ENCODE results near the gene TNFRSF21.
"Not testable (repeated sequence)": the region's sequence is repeated elsewhere in the genome, so short reads cannot be mapped to it uniquely, and the experiment has no call there.

Gene TNFRSF21, protein sequence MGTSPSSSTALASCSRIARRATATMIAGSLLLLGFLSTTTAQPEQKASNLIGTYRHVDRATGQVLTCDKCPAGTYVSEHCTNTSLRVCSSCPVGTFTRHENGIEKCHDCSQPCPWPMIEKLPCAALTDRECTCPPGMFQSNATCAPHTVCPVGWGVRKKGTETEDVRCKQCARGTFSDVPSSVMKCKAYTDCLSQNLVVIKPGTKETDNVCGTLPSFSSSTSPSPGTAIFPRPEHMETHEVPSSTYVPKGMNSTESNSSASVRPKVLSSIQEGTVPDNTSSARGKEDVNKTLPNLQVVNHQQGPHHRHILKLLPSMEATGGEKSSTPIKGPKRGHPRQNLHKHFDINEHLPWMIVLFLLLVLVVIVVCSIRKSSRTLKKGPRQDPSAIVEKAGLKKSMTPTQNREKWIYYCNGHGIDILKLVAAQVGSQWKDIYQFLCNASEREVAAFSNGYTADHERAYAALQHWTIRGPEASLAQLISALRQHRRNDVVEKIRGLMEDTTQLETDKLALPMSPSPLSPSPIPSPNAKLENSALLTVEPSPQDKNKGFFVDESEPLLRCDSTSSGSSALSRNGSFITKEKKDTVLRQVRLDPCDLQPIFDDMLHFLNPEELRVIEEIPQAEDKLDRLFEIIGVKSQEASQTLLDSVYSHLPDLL

DNA sequence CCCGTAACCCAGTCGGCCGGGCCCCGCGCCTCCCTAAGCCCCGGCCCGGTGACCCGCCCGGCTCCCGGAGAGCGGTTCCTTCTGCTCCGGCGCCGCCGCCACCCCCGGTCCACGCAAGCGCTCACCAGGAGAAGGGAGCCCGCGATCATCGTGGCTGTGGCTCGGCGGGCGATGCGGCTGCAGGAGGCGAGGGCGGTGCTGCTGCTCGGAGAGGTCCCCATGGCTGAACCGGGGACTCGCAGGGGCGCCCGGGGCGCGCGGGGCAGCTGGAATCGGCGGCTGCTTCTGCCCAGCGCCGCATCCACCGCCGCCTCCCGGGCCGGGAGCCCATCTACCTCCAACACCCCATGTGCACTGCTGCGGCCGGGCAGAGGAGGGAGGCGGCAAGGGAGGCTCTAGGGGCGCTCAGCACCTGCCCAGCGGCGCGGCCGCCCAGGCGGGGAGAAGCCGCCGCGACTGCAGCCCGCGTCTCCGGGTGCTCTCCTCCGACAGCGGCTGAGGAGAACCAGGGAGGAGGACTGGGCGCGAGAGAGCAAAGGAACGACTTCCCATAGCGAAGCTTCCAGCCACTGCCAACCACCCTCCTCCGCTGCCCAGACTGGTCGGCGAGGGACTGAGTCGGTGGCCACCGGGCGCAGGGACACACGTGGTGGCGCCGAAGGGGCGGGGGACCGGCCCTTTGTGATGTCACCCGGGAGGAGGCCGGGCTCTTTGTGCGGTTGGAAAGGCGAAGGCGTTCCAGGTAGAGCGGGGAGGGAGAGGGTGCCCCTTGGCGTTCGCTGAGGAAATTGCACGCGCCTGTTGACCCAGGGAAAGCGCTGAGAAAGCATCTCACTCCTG is at the start of gene TNFRSF21:
Gene TNFRSF21, minus strand, starts transcription at position 615 of the 840 bp plus-strand sequence. Its CDS starts 394 bp downstream, at position 221.
- DNase-seq: peak; percentile 89

DNA sequence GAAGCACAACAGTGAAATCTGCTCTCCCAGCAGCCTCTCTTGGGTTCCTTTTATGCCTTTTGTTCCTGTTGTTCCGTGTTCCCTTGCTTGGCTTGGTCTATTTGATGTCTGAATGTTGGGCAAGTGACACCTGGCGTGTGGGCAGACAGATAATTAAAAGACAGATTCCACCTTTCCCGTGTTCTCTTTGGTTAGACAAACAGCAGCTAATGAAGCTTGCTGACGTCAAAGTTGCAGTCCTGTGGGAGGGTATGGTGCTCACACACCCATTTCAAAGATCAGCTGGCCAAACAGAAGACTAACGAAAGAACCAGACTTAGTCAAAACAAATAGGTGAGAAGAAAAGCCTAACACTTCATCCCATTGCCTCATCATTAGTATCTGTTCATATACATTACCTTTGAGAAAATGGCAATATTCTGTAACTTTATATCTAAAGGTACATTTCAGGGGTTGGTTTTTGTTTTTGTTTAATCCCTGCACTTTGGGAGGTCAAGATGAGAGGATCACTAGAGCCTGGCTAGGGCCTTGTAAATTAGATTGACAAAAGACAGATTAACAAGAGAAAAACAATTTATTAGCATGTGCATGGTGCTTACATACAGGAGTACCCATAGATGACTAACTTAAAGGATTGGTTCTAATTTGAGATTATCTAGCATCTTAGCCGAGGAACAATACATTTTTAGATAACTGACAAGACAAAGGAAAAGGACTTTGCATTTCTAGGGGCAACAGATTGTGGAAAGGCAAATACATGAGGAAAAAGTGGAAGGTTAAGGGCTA is 48.9 kb upstream of the TNFRSF21 start:
- no peak for DNase-seq

DNA sequence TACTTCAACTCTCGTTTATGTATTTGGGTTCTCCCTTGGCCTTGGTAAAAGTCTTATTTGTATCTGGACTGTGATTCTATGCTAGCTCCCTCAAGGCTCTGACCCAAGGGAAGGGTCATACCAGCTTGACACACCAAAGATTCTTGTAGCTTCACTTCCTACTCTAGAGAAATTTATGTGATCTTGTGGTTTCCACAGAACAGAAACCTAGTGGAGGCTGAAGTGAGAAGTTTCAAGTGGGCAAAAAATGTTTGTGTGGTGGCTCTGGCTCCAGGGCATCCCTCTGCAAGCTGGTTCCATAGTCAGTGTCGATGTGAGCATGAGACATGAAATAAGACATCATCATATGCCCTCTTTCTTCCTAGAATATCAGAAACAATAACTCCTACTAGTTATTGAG is 48.1 kb upstream of the TNFRSF21 start:
- DNase-seq: no peak

DNA sequence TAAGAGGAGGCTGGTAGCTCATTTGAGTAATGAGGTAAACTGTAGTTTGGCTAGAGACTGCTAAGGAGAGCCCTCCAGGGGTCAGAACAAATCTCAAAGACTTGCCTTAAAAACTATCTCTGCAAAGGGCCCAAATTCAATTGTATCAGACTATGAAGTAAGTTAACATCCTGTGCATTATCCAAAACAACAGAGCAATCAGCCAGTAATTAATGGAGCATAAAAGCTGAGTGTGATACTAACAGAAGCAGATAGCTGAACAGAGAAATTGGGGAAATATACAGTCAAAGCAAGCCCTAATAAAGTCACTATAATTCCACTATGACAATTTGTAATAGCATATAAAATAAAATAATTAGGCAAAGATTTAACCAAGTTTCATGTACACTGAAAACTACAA is 45.8 kb upstream of the TNFRSF21 start:
- DNase-seq: no peak

DNA sequence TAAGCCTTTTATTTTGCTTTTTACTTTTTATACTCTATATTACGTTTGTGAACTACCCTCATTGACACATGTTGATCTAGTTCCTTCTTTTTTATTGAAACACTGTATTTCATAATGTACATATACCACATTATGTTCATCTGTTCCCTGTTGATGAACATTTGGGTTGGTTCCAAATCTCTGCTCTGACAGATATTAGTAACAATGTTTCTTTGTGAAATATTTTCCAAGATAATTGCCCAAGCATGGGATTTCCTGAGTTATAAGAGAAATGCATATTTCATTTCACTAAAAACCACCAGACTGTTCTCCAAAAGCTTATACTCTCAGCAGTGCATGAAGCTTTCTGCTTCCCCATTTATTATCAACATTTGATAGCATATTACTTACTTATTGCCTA is 44.2 kb upstream of the TNFRSF21 start:
- DNase-seq: no peak

DNA sequence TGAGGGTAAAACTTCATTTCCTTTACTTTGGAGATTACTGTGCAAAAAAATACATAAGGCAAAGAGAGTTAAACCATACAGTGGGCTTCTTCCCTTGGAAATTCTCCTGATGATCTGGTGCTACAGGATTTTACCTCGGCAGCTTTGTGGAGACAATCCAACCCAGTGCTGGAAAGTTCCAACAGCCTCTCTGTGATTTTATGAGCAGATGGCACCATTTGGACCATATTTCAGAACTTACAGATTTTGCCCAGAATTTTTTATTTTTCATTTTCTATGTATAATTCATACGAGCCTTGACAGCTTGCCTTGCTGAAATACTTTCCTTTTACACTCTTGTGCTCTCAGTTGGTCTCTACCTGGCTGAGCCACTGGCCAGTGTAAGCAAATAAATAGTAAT is 43.3 kb upstream of the TNFRSF21 start:
- no peak for DNase-seq

DNA sequence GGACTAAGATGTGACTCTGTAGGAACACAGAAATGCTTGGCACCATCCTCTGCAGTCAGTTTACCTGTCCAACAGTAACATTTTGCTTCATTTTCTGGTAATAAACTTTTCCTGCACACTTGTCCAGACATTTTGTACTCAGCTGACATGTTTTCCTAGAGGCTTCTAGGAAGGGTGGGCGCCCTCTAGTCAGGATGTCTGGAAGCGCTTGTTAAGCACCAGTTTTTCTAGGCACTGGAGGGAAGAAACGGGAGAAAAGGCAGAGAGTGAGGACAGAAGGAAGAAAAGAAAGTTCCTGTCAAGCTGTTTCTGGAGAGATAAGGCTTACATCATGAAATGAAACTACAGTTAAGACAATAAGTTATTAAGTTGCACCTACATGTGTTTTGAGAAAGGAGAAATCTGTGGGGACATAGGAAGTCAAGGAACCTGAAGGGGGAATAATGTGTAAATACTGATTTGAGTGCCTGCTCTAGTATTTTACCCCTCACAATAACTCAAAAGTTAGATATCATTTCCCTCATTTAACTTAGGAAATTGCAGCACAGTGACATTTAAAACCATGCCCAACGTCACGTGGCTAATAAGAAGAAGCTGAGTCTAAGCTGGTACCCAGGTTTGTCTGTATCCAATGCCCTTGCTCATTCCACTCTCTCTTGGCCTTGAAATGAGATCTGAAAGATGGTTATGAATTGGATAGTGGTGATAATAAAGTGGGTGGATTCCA is 42.7 kb upstream of the TNFRSF21 start:
- no peak for DNase-seq

DNA sequence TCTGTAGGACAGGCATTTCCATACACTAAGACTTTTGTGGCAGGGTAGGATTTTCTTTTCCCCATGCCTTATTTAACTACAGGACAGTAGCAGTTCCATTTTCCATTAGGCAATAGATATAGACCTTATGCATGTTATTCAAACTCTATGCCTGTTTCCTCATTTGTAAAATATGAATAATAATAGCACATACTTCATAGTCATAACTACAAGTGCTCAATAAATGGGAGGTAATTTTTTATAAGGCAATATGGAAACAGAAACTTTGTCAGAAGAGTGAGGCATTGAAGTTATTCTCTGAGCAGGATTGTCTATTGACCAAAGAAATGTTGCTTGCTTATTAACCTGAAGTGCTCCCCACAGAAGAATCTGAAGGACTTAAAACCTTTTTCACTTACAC is 41.9 kb upstream of the TNFRSF21 start:
- DNase-seq: no peak

DNA sequence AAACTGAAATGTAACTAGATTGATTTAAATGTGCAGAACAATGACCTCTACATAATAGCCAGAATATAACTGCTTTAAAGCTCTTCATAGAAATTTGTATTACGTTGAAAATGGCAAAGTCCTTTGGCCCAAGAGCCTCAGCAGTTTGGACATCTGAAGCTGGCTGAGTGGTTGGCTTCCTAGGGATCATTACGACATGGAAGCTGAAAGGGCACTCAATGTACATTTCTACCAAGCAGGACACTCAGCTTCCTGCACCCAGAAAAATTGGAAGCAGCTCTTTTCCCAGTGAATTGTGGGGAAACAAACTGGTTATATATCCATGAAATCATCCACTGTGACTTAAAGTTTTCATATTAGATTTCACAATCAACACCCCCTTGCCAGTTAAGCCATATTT is 40.2 kb upstream of the TNFRSF21 start:
- DNase-seq: no peak

DNA sequence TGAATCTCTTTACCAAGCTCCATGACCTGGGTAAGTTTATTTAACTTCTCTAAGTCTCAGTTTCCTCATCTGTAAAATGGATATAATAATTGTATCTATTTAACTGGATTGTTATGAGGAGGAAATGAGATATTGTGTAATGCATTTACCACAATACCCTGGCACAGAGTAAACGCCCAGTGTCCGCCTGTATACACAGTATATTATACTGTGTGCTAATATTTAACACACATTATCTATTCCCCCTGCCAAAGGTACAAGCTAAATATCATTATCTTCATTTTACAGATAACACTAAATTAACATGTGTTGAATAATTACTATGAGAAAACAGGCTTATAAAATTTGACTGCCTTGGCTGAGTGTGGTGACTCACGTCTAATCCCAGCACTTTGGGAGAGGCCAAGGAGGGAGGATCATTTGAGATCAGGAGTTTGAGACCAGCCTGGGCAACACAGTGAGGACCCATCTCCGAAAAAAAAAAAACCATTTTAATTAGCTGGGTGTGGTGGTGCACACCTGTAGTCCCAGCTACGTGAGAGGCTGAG is 38.7 kb upstream of the TNFRSF21 start:
- no peak for DNase-seq

DNA sequence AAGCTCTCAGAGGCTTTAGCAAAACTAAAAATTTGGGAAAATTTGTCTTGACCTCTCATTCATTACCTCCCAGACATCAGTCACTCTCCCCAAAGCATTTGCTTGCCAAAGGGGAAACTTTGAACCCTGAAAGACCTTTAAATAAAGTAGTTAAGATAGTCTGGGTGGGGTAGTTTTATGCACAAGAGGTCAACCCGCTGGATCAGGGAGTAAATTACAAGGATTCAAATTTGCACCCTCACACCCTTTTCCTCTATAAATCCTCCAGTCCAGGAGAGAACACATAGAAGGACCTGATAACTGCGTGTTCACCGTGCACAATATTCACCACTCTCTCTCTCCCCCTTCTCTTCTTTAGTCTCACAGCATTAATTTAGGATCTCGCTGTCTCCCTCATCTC is 36.1 kb upstream of the TNFRSF21 start:
- DNase-seq: no peak

DNA sequence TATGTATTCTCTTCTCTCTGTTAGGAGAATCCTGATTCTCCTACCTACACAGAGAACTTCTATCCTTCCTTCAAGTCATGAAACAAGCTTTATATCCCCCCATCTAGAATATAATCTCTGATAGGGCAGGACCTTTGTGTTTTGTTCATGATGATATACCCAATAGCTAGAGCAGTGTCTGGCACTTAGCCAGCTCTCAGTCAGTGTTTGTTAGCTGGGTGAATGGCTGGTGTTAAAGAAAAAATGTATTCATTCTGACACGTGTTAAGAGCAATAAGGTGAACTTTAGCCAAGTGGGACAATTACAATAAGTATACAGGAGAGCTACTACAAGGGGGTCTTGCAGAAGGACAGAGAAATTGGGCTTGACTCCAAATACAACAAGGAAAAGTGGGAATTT is 34.3 kb upstream of the TNFRSF21 start:
- no peak for DNase-seq

DNA sequence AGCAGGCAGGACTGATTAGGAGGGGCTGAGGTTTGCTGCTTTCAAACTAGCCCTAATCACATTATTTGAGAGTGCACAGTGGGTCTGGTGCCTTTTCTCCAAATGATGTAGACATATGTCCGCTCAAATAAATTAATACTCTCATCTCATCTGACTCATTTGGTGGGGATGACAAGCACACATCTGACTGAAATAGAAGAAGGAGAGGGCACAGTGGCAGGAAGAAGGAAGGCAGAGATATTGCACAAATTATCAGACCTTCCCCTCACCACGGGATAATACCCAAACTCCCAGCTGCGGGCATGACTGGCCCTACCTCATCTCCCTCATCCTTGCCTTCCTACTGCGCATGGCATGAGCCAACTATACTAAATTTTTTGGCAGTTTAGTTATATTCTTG is 33.9 kb upstream of the TNFRSF21 start:
- DNase-seq: no peak

DNA sequence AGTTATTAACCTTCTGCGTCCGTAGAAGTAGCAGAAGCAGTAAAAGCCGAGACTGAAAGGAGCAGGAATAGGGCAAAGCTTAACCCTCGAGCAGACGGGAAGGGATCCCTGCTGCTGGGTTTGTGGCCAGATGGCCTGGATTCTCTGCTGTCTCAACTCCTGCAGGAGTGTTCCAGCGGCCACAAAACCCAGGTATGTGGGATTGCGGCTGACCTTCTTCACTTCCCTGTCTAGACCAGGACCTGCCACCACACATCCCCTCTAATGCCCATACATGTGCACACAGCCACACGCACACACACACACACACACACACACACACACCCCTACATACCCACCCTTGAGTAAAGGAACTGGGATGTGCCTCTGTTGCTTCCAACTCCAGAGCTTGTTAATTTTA is 33.1 kb upstream of the TNFRSF21 start:
- DNase-seq: no peak

DNA sequence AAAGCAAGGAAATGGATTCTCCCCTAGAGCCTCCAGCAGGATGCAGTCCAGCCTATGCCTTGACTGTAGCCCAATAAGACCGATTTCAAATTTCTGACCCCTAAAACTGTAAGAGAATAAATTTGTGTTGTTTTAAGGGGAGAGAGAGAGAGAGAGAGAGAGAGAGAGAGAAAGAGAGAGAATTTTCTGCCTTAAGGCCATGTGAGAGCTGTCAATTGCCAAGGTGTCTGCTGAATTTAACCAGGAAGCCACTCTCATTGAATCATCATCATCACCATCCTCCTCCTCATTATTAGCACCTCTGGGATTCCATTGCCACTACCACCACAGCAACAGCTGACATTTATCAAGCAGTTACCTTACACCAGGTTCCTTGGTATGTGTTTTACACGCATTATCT is 27.8 kb upstream of the TNFRSF21 start:
- no peak for DNase-seq

DNA sequence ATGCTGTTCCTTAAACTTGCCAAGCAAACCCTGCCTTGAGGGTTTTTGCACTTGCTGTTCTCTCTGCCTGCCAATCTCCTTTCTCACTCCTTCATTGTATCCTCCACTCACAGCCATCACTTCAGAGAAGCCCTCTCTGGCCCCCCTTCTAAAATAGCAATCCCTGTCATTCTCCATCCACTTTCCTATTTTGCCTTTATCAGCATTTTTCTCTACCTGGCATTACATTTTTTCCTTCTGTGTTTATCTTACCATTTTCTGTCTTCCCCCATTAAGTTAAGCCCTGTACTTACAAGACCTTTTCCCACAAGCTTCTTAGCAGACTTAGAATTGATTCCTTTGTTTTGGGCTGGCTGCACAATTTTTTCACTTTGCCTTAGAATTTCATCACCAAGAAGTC is 26.6 kb upstream of the TNFRSF21 start:
- no peak for DNase-seq

DNA sequence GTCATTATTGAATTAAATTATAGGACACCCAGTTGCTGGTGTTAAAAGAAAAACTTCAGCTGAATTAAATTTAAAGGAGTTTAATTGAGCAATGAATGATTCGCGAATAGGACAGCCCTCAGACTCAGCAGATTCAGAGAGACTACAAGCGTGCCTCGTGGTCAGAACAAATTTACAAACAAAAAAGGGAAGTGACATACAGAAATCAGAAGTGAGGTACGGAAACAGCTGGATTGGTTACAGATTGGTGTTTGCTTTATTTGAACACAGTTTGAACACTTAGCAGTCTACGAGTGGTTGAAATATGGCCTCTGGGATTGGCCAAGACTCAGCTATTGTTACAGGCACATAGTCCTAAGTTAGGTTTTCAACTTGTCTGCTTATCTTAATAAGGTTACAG is 25.8 kb upstream of the TNFRSF21 start:
- DNase-seq: no peak

DNA sequence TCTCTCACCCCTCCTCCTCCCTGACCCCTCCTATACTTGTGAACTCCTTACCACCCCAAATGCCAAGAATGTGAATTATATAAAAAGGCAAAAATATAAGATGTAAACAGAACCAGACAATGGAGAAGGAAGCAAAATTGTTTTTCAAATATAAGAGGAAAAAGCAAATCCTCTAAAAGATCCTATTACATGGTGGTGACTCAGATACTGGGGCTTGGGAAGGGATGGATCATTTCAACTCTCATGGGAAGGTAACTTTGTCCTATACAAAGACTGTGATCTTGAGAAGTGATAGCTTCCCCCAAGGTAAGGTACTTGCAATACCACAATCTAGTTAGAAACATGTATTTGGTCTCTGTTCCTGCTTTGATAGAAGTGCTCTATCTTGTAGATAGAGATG is 24.6 kb upstream of the TNFRSF21 start:
- DNase-seq: no peak

DNA sequence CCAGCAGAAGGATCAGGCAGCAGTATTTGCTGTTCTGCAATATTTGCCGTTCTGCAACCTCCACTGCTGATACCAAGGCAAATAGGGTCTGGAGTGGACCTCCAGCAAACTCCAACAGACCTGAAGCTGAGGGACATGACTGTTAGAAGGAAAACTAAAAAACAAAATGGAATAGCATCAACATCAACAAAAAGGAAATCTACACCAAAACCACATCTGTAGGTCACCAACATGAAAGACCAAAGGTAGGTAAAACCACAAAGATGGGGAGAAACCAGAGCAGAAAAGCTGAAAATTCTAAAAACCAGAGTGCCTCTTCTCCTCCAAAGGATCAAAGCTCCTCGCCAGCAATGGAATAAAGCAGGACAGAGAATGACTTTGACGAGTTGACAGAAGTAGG is 18.9 kb upstream of the TNFRSF21 start:
- not testable (repeated sequence) for DNase-seq

DNA sequence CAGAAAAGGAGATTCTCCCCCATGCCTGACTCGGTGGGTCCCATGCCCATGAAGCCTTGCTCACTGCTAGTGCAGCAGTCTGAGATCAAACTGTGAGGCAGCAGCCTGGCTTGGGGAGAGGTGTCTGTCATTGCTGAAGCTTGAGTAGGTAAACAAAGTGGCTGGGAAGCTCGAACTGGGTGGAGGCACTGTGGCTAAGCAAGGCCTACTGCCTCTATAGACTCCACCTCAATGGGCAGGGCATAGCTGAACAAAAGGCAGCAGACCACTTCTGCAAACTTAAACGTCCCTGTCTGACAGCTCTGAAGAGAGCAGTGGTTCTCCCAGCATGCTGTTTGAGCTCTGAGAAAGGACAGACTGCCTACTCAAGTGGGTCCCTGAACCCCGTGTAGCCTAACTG is 18.4 kb upstream of the TNFRSF21 start:
- not testable (repeated sequence) for DNase-seq

DNA sequence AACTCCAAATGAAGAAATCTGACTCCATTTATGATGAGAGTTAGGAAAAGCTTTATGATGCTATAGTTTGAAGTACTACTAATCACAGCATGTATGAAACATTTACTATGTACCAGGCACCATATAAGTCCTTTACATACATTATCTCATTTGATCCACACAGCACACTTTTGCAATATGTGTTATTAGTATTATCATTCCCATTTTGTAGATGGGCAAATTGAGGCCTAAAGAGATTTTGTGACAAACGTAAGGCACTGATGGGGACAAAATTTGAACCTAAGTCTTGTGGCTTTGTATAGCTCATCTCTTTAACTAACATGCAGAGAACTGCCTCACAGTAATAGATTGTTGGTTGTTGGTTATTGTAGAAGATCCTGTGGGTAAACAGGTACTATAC is 14.2 kb upstream of the TNFRSF21 start:
- DNase-seq: no peak

DNA sequence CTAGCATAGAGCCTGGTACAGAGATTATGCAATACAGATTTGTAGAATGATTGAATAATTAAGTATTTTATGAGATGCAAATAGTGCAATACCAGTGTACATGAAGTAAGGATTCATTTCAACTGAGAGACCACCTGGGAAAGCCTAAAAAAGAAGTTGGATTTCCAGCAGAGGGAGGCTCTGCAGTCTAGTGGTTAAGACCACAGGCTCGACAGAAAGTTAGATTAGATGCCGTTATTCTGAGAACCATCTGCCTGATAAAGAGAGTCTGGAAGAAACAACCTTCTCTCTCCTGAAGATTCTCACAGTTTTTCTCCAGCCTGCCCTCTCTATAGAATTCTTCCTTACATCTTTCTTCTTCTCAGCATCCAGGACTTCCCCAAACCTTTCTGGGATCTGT is 13.6 kb upstream of the TNFRSF21 start:
- no peak for DNase-seq

All from activated CD4-positive, alpha-beta T cell treated with anti-CD3 and anti-CD28 coated beads, Interleukin-2, amount 50 U/mL, for 16 hours (primary cell).